ENCODE results near the gene SIX2.

- TF ChIP-seq CTCF (IDR thresholded peaks at IDR 0.05), result no peak
- TF ChIP-seq POLR2A (IDR thresholded peaks at IDR 0.05), result no peak
Observed at GRCh38 chr2:44962176-44962695, 47.0 kb downstream of the SIX2 start.
